H9 (cell line): ENCODE data around the gene ACSS2. TPM values are rescaled to one million over a fixed set of nuclear protein-coding genes. Genes with fewer than 3 reads are reported as not detected.

ENCODE experiments used
- DNase-seq: peaks from one replicate; pipeline ENCODE4 v3.0.0-alpha.2; 2017
- H2AFZ ChIP-seq: one replicate; pipeline ENCODE4 v1.6.1; 2013; ENCODE audit warnings: mild to moderate bottlenecking, low read length, control low read depth, moderate library complexity
- H2AK5ac ChIP-seq: 2 replicates; pipeline ENCODE4 v1.6.1; 2013; ENCODE audit warnings: low read length, control low read depth, mixed read lengths; ENCODE audit not compliant: insufficient read length
- H2BK120ac ChIP-seq: one replicate; pipeline ENCODE4 v1.6.1; 2013; ENCODE audit warnings: low read depth, mild to moderate bottlenecking, low read length, control low read depth, inconsistent platforms; ENCODE audit not compliant: poor library complexity, severe bottlenecking
- H2BK12ac ChIP-seq: 2 replicates; pipeline ENCODE4 v1.6.1; 2013; ENCODE audit warnings: low read length, control low read depth, mixed read lengths, low read depth; ENCODE audit not compliant: insufficient read length
- H2BK15ac ChIP-seq: 2 replicates; pipeline ENCODE4 v1.6.1; 2013; ENCODE audit warnings: low read depth, low read length, control low read depth
- H2BK20ac ChIP-seq: one replicate; pipeline ENCODE4 v1.6.1; 2013; ENCODE audit warnings: low read depth, mild to moderate bottlenecking, low read length, control low read depth, inconsistent platforms; ENCODE audit not compliant: poor library complexity, severe bottlenecking
- H2BK5ac ChIP-seq: 2 replicates; pipeline ENCODE4 v1.6.1; 2013; ENCODE audit warnings: low read length, control low read depth, mixed read lengths; ENCODE audit not compliant: insufficient read length
- H3K14ac ChIP-seq: 2 replicates; pipeline ENCODE4 v1.6.1; 2013; ENCODE audit warnings: low read length, control low read depth; ENCODE audit not compliant: insufficient read depth
- H3K18ac ChIP-seq: 2 replicates; pipeline ENCODE4 v1.6.1; 2013; ENCODE audit warnings: low read depth, mild to moderate bottlenecking, mixed read lengths, low read length, control low read depth; ENCODE audit not compliant: insufficient read length
- H3K23ac ChIP-seq: 2 replicates; pipeline ENCODE4 v1.6.1; 2013; ENCODE audit warnings: low read length, control low read depth, mixed read lengths, low read depth; ENCODE audit not compliant: insufficient read length
- H3K23me2 ChIP-seq: 2 replicates; pipeline ENCODE4 v1.6.1; 2013; ENCODE audit warnings: low read depth, mild to moderate bottlenecking, mixed read lengths, low read length, control low read depth; ENCODE audit not compliant: insufficient read length, poor library complexity, severe bottlenecking
- H3K27ac ChIP-seq: 2 replicates; pipeline ENCODE4 v1.5.1; 2013; ENCODE audit warnings: low read length, control low read depth, mixed read lengths, low read depth; ENCODE audit not compliant: insufficient read length
- H3K27me3 ChIP-seq: 2 replicates; pipeline ENCODE4 v1.6.1; 2013; ENCODE audit warnings: low read length, control low read depth, inconsistent platforms; ENCODE audit not compliant: insufficient read depth
- H3K4ac ChIP-seq: 2 replicates; pipeline ENCODE4 v1.6.1; 2013; ENCODE audit warnings: low read depth, mild to moderate bottlenecking, control low read depth, inconsistent platforms, low read length, moderate library complexity
- H3K4me1 ChIP-seq: 2 replicates; pipeline ENCODE4 v1.6.1; 2013; ENCODE audit warnings: low read length, control low read depth, inconsistent platforms; ENCODE audit not compliant: insufficient read depth
- H3K4me2 ChIP-seq: 2 replicates; pipeline ENCODE4 v1.6.1; 2013; ENCODE audit warnings: low read length, control low read depth, mixed read lengths; ENCODE audit not compliant: insufficient read length, insufficient read depth
- H3K56ac ChIP-seq: 2 replicates; pipeline ENCODE4 v1.6.1; 2013; ENCODE audit warnings: low read depth, mild to moderate bottlenecking, mixed read lengths, low read length, control low read depth; ENCODE audit not compliant: insufficient read length
- H3K79me1 ChIP-seq: 2 replicates; pipeline ENCODE4 v1.6.1; 2013; ENCODE audit warnings: low read depth, mild to moderate bottlenecking, moderate library complexity, low read length, control low read depth, inconsistent platforms; ENCODE audit not compliant: insufficient read depth, poor library complexity, severe bottlenecking
- H3K79me2 ChIP-seq: 2 replicates; pipeline ENCODE4 v1.6.1; 2013; ENCODE audit warnings: low read length, control low read depth, inconsistent platforms; ENCODE audit not compliant: insufficient read depth
- H3K9ac ChIP-seq: 2 replicates; pipeline ENCODE4 v1.6.1; 2013; ENCODE audit warnings: low read length, control low read depth, mixed read lengths; ENCODE audit not compliant: insufficient read length; ENCODE audit errors: extremely low read depth
- H3K9me3 ChIP-seq: one replicate; pipeline ENCODE4 v1.6.1; 2013; ENCODE audit warnings: low read depth, low read length, inconsistent platforms; ENCODE audit not compliant: control insufficient read depth
- H3T11ph ChIP-seq: one replicate; pipeline ENCODE4 v1.6.1; 2013; ENCODE audit warnings: mild to moderate bottlenecking, low read length, control low read depth, inconsistent platforms
- H4K20me1 ChIP-seq: one replicate; pipeline ENCODE4 v1.6.1; 2013; ENCODE audit not compliant: control insufficient read depth, insufficient read length, insufficient read depth
- H4K5ac ChIP-seq: 2 replicates; pipeline ENCODE4 v1.6.1; 2013; ENCODE audit warnings: low read depth, mild to moderate bottlenecking, mixed read lengths, low read length, control low read depth; ENCODE audit not compliant: insufficient read length
- H4K8ac ChIP-seq: replicated peaks from 2 replicates; pipeline ENCODE4 v1.6.1; 2013; ENCODE audit warnings: low read length, control low read depth, mixed read lengths, low read depth; ENCODE audit not compliant: insufficient read length
- H4K91ac ChIP-seq: 2 replicates; pipeline ENCODE4 v1.6.1; 2013; ENCODE audit warnings: low read depth, mild to moderate bottlenecking, moderate library complexity, mixed read lengths, low read length, control low read depth; ENCODE audit not compliant: insufficient read length
- H3K27ac Mint-ChIP-seq, 3 experiments: 2 replicates in 2 of 3; 3 replicates in 1 of 3; pipeline ENCODE4 v1.8.0; 2020 to 2021; ENCODE audit warnings: mixed read lengths in 3 of 3, mild to moderate bottlenecking in 1 of 3, moderate library complexity in 1 of 3
- H3K27me3 Mint-ChIP-seq: 2 replicates; pipeline ENCODE4 v1.8.0; 2021; ENCODE audit warnings: low read depth, mild to moderate bottlenecking, moderate library complexity, mixed read lengths
- H3K36me3 Mint-ChIP-seq, 3 experiments: 2 replicates in 2 of 3; 3 replicates in 1 of 3; pipeline ENCODE4 v1.8.0; 2020 to 2021; ENCODE audit warnings: low read depth in 3 of 3, mixed read lengths in 3 of 3; ENCODE audit not compliant: insufficient read depth in 1 of 3
- H3K4me1 Mint-ChIP-seq, 2 experiments: 2 replicates each; pipeline ENCODE4 v1.8.0; 2020; ENCODE audit warnings: mixed read lengths in 2 of 2
- H3K4me3 Mint-ChIP-seq, 2 experiments: 2 replicates in 1 of 2; 3 replicates in 1 of 2; pipeline ENCODE4 v1.8.0; 2020 to 2021; ENCODE audit warnings: mild to moderate bottlenecking in 2 of 2, mixed read lengths in 2 of 2, moderate library complexity in 1 of 2
- H3K9me3 Mint-ChIP-seq, 2 experiments: 2 replicates in 1 of 2; 3 replicates in 1 of 2; pipeline ENCODE4 v1.8.0; 2020; ENCODE audit warnings: mild to moderate bottlenecking in 2 of 2, mixed read lengths in 2 of 2, moderate library complexity in 1 of 2
- CTCF ChIP-seq: fragments of 200-600 bp; sonication (generic); conservative IDR thresholded peaks from 3 replicates; pipeline ENCODE4 v1.8.0; 2021; ENCODE audit warnings: antibody characterized with exemption, mild to moderate bottlenecking
- WGBS: extraction: QIAGEN DNeasy Blood & Tissue Kit; methylation state at CpG from one replicate; pipeline ENCODE4 v1.1.7; 2013; ENCODE audit warnings: missing lambda C conversion rate, low lambda C conversion rate, mixed read lengths; ENCODE audit not compliant: insufficient read length; ENCODE audit errors: extremely low coverage; 5-methylcytosine and 5-hydroxymethylcytosine counted together
- total RNA-seq: library from RNA; stranded (reverse); gene quantifications from 2 replicates; pipeline ENCODE4 v1.2.1, GENCODE V29; 2021

The ACSS2 gene
- total RNA-seq, 1 experiment from 2014 or later: 15.4 TPM

GRCh38 chr20:34852298-34852697 lies 24.1 kb upstream of the ACSS2 start:
- Histone ChIP-seq H2BK120ac (no peak overlapping the region), H3K79me1 (no peaks in the 10 kb centered on the region), H3K23ac (no peak overlapping the region), H3K79me2 (no peaks in the 10 kb centered on the region), H3K27me3 (no peaks in the 10 kb centered on the region), H4K91ac (no peak overlapping the region), H4K20me1 (no peaks in the 10 kb centered on the region), H3K4ac (no peak overlapping the region), H4K5ac (no peak overlapping the region), H2BK12ac (no peak overlapping the region), H2AFZ (no peak overlapping the region), H3K9ac (no peak overlapping the region), H4K8ac (no peak overlapping the region), H3K27ac (no peak overlapping the region), H3K9me3 (no peaks in the 10 kb centered on the region), H3K18ac (no peak overlapping the region), H3K4me1 (no peaks in the 10 kb centered on the region), H2BK20ac (no peak overlapping the region), H2BK15ac (no peak overlapping the region), H2BK5ac (no peak overlapping the region), H3T11ph (no peak overlapping the region), H3K23me2 (no peaks in the 10 kb centered on the region), H3K56ac (no peak overlapping the region), H2AK5ac (no peak overlapping the region), H3K4me2 (no peak overlapping the region), H3K14ac (no peak overlapping the region)
- peaks cover 8 to 62% (median 25%) of the 10 kb centered on the region in 3 experiments; a peak in 6 of 7 replicates for H3K36me3 Mint-ChIP-seq
- H3K27ac Mint-ChIP-seq: no peak overlapping the region
- H3K9me3 Mint-ChIP-seq: no peaks in the 10 kb centered on the region
- no peak for DNase-seq
- no peaks in the 10 kb centered on the region for H3K27me3 Mint-ChIP-seq
- no peak for TF ChIP-seq CTCF
- no peaks in the 10 kb centered on the region for H3K4me1 Mint-ChIP-seq
- no peak overlapping the region for H3K4me3 Mint-ChIP-seq
- no CpG with 5 or more reads among the region's 4 CpGs for WGBS
